SU-DHL-6 (cell line): ENCODE data around the gene TRIM29.
A peak's percentile ranks its signal among the peaks of the same experiment; 100 is the strongest.

ENCODE experiments used
- H2AFZ ChIP-seq: fragments of 200-600 bp; sonication (generic); 2 replicates; pipeline ENCODE4 v1.6.1; 2014; ENCODE audit warnings: low read depth, mild to moderate bottlenecking, moderate library complexity, mixed read lengths, antibody characterized with exemption, low read length; ENCODE audit not compliant: severe bottlenecking
- H3F3A ChIP-seq: fragments of 200-600 bp; shearing (Covaris generic); 2 replicates; pipeline ENCODE4 v1.6.0; 2016; ENCODE audit warnings: antibody characterized with exemption, mild to moderate bottlenecking; ENCODE audit not compliant: insufficient read depth
- H3K27ac ChIP-seq: fragments of 200-600 bp; sonication (generic); 2 replicates; pipeline ENCODE4 v1.5.1; 2016; ENCODE audit warnings: low read depth, mild to moderate bottlenecking, low read length, moderate library complexity, mixed read lengths
- H3K27me3 ChIP-seq: fragments of 200-600 bp; sonication (generic), shearing (Covaris generic); 2 replicates; pipeline ENCODE4 v1.6.0; 2014; ENCODE audit warnings: mild to moderate bottlenecking, low read length
- H3K36me3 ChIP-seq: fragments of 200-600 bp; sonication (generic); 2 replicates; pipeline ENCODE4 v1.6.1; 2014; ENCODE audit warnings: mild to moderate bottlenecking, low read length, mixed read lengths
- H3K4me2 ChIP-seq: fragments of 300-600, 200-600 bp; shearing (Covaris generic), sonication (generic); 2 replicates; pipeline ENCODE4 v1.6.0; 2014; ENCODE audit warnings: low read length, low read depth, mild to moderate bottlenecking; ENCODE audit not compliant: poor library complexity, severe bottlenecking
- H3K4me3 ChIP-seq: fragments of 200-600 bp; sonication (generic); 2 replicates; pipeline ENCODE4 v1.5.1; 2014; ENCODE audit warnings: antibody characterized with exemption, low read length, mild to moderate bottlenecking, mixed read lengths; ENCODE audit not compliant: insufficient read depth, poor library complexity, severe bottlenecking
- H3K79me2 ChIP-seq: fragments of 200-600 bp; sonication (generic); 2 replicates; pipeline ENCODE4 v1.6.1; 2014; ENCODE audit warnings: mild to moderate bottlenecking, low read length, moderate library complexity; ENCODE audit not compliant: insufficient read depth
- H3K9ac ChIP-seq: fragments of 200-600 bp; sonication (generic); 2 replicates; pipeline ENCODE4 v1.7.0; 2014; ENCODE audit warnings: mild to moderate bottlenecking, low read length
- H3K9me2 ChIP-seq: fragments of 200-600 bp; sonication (generic); replicated peaks from 2 replicates; pipeline ENCODE4 v1.6.1; 2014; ENCODE audit warnings: low read length; ENCODE audit not compliant: insufficient read depth
- H3K9me3 ChIP-seq: fragments of 200-600 bp; sonication (generic); 2 replicates; pipeline ENCODE4 v1.6.1; 2014; ENCODE audit warnings: low read length, mixed read lengths; ENCODE audit not compliant: insufficient read depth
- H4K20me1 ChIP-seq: fragments of 200-600 bp; sonication (generic); 2 replicates; pipeline ENCODE4 v1.6.1; 2014; ENCODE audit warnings: low read depth, mild to moderate bottlenecking, antibody characterized with exemption, low read length, moderate library complexity, mixed read lengths
- EZH2phosphoT487 ChIP-seq: fragments of 200-600 bp; sonication (generic), shearing (Covaris generic); conservative IDR thresholded peaks from 2 replicates; pipeline ENCODE4 v1.6.1; 2018; ENCODE audit warnings: mild to moderate bottlenecking, antibody characterized with exemption, low read length, moderate library complexity, mixed read lengths
- TF ChIP-seq, protein P1 (sequence below): fragments of 200-600 bp; sonication (generic); IDR thresholded peaks from one replicate; pipeline ENCODE4 v1.5.1; 2017; ENCODE audit warnings: antibody characterized with exemption, mild to moderate bottlenecking, low read length, moderate library complexity; ENCODE audit not compliant: insufficient read depth, poor library complexity, severe bottlenecking

Gene TRIM29

GRCh38 chr11:120108785-120109168 is 29.1 kb downstream of the TRIM29 start:
- H3F3A ChIP-seq = no peaks in the 10 kb centered on the region
- H3K9me2 ChIP-seq = no peaks in the 10 kb centered on the region
- no peaks in the 10 kb centered on the region for H3K36me3 ChIP-seq
- no peak for TF ChIP-seq EZH2phosphoT487
- TF ChIP-seq, protein P1, sequence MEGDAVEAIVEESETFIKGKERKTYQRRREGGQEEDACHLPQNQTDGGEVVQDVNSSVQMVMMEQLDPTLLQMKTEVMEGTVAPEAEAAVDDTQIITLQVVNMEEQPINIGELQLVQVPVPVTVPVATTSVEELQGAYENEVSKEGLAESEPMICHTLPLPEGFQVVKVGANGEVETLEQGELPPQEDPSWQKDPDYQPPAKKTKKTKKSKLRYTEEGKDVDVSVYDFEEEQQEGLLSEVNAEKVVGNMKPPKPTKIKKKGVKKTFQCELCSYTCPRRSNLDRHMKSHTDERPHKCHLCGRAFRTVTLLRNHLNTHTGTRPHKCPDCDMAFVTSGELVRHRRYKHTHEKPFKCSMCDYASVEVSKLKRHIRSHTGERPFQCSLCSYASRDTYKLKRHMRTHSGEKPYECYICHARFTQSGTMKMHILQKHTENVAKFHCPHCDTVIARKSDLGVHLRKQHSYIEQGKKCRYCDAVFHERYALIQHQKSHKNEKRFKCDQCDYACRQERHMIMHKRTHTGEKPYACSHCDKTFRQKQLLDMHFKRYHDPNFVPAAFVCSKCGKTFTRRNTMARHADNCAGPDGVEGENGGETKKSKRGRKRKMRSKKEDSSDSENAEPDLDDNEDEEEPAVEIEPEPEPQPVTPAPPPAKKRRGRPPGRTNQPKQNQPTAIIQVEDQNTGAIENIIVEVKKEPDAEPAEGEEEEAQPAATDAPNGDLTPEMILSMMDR = no peak
- H3K27me3 ChIP-seq = no peaks in the 10 kb centered on the region
- H3K4me3 ChIP-seq = no peak overlapping the region
- H3K4me2 ChIP-seq = no peak overlapping the region
- H3K9me3 ChIP-seq = no peaks in the 10 kb centered on the region
- no peaks in the 10 kb centered on the region for H3K79me2 ChIP-seq
- H3K27ac ChIP-seq = no peak overlapping the region
- no peak overlapping the region for H2AFZ ChIP-seq
- H3K9ac ChIP-seq = no peak overlapping the region
- H4K20me1 ChIP-seq = no peaks in the 10 kb centered on the region

DNA sequence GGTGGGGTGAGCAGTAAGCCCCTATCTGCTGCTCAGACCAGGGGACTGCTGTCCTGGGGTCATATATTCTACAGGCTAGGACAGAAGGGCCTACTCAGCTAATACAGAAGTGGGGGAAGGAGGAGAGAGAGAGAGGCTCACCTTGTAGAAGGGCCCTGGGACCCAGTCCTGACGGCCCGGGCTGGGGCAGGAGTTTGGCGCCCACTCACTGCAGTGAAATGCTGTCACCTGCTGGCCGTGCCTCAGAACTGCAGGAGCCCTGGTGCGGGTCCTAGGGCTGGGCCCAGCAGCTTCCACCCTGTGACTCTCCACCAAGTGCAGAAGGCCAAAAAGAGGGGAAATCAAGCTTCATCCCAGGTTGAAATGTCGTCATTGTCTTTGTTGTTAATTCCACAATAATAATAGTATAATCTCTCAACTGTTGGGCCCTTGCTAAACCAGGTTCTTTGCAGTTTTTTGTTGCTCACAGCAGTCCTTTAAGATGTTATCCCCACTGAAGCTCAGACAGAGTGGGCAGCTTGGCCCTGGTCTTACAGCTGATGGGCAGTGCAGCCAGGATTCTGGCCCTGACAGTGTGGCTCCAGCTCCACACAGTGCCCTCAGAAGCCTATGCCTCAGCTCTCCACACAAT is 29.6 kb downstream of the TRIM29 start:
- no peaks in the 10 kb centered on the region for H4K20me1 ChIP-seq
- no peaks in the 10 kb centered on the region for H3K27me3 ChIP-seq
- H3K4me2 ChIP-seq = no peak overlapping the region
- no peak overlapping the region for H2AFZ ChIP-seq
- H3K36me3 ChIP-seq = no peaks in the 10 kb centered on the region
- no peak for TF ChIP-seq EZH2phosphoT487
- TF ChIP-seq, protein P1 = peak; percentile 92
- no peak overlapping the region for H3K9ac ChIP-seq
- no peak overlapping the region for H3K4me3 ChIP-seq
- H3F3A ChIP-seq = no peaks in the 10 kb centered on the region
- no peaks in the 10 kb centered on the region for H3K79me2 ChIP-seq
- H3K9me3 ChIP-seq = no peaks in the 10 kb centered on the region
- H3K27ac ChIP-seq = no peak overlapping the region
- H3K9me2 ChIP-seq = no peaks in the 10 kb centered on the region

DNA sequence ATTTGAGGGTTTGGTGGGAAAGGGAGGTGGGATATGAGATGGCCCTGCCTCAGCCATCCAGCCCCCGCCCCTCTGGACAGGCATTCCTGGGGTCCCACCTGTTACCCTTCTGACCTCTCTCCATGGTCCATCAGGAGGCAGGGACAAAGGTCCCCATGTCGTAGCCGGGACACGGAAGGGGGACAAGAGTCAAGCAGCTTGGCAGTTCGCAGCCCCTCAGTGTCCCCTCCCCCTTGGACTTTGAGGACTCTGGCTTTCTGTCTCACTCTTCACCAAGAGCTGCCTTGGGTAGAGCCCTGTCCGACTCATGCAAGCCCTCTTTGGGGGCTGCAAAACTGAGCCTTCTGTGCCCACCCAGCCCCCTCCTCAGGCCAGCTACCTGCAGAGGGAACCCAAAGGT is 30.2 kb downstream of the TRIM29 start:
- no peaks in the 10 kb centered on the region for H3K9me3 ChIP-seq
- no peak overlapping the region for H2AFZ ChIP-seq
- H3F3A ChIP-seq = no peaks in the 10 kb centered on the region
- no peak for TF ChIP-seq EZH2phosphoT487
- TF ChIP-seq, protein P1 = no peak
- no peak overlapping the region for H3K9ac ChIP-seq
- H3K4me2 ChIP-seq = no peak overlapping the region
- H3K9me2 ChIP-seq = no peaks in the 10 kb centered on the region
- H3K36me3 ChIP-seq = no peaks in the 10 kb centered on the region
- no peaks in the 10 kb centered on the region for H3K27me3 ChIP-seq
- no peak overlapping the region for H3K4me3 ChIP-seq
- no peak overlapping the region for H3K27ac ChIP-seq
- no peaks in the 10 kb centered on the region for H4K20me1 ChIP-seq
- H3K79me2 ChIP-seq = no peaks in the 10 kb centered on the region
